Measurements from ENCODE around the gene HEATR1. TPM values are rescaled to one million over a fixed set of nuclear protein-coding genes. Genes with fewer than 3 reads are reported as not detected.
A peak's percentile ranks its signal among the peaks of the same experiment; 100 is the strongest.

HEATR1 gene
- 23.6 TPM for total RNA-seq
- long read RNA-seq, full-length matches to known transcripts = 1 of 12 reads
- long read RNA-seq, partial matches to known transcripts = 10 of 12 reads
- long read RNA-seq, other reads (novel, unspliced or antisense) = 1 of 12 reads

GRCh38 chr1:236603991-236604904, at the start of gene HEATR1:
Gene HEATR1, minus strand, starts transcription at chr1:236604516. Its CDS starts 421 bp downstream, at chr1:236604095.
- Histone ChIP-seq H3K4me1 (peaks cover 8% of the 10 kb centered on the region), H3K9me3 (no peaks in the 10 kb centered on the region), H3K27ac (peak within 1 kb of the TSS; percentile 79), H3K36me3 (peaks cover 12% of the 10 kb centered on the region), H3K4me3 (peak within 1 kb of the TSS; percentile 93), H3K27me3 (no peaks in the 10 kb centered on the region)
- ATAC-seq (peak; percentile 100), DNase-seq (peak; percentile 95)
- TF ChIP-seq CTCF (IDR thresholded peaks at IDR 0.05) = no peak
- intact Hi-C loops (cut with DNase I) = no loop called here

- H3K4me3 ChIP-seq = no peak overlapping the region
- no peak for TF ChIP-seq CTCF (IDR thresholded peaks at IDR 0.05)
- no peaks in the 10 kb centered on the region for H3K9me3 ChIP-seq
- no peaks in the 10 kb centered on the region for H3K4me1 ChIP-seq
- H3K27me3 ChIP-seq = no peaks in the 10 kb centered on the region
- intact Hi-C loops (cut with DNase I) = no loop called here
- DNase-seq = no peak
- no peak overlapping the region for H3K27ac ChIP-seq
- no peak for ATAC-seq
- H3K36me3 ChIP-seq = no peaks in the 10 kb centered on the region
Observed at GRCh38 chr1:236645016-236645680, 40.8 kb upstream of the HEATR1 start.

GRCh38 chr1:236642763-236643162, 38.4 kb upstream of the HEATR1 start:
- ATAC-seq = no peak
- no peak for TF ChIP-seq CTCF (IDR thresholded peaks at IDR 0.05)

GRCh38 chr1:236639686-236640085, 35.4 kb upstream of the HEATR1 start:
- Histone ChIP-seq H3K36me3 (no peaks in the 10 kb centered on the region), H3K4me1 (no peaks in the 10 kb centered on the region), H3K27ac (no peak overlapping the region), H3K9me3 (no peaks in the 10 kb centered on the region), H3K4me3 (no peak overlapping the region), H3K27me3 (no peaks in the 10 kb centered on the region)
- no peak for DNase-seq
- intact Hi-C loops (cut with DNase I) = no loop called here
- no peak for ATAC-seq
- TF ChIP-seq CTCF (IDR thresholded peaks at IDR 0.05) = no peak

More at GRCh38 chr1:236642763-236643162, 38.4 kb upstream of the HEATR1 start:
- Histone ChIP-seq H3K27ac (no peak overlapping the region), H3K4me1 (no peaks in the 10 kb centered on the region), H3K27me3 (no peaks in the 10 kb centered on the region), H3K36me3 (no peaks in the 10 kb centered on the region), H3K9me3 (no peaks in the 10 kb centered on the region), H3K4me3 (no peak overlapping the region)
- no peak for DNase-seq
- intact Hi-C loops (cut with DNase I) = no loop called here

- H3K4me1 ChIP-seq = no peaks in the 10 kb centered on the region
- DNase-seq (no peak), ATAC-seq (no peak)
- H3K27me3 ChIP-seq = no peaks in the 10 kb centered on the region
- H3K27ac ChIP-seq = no peak overlapping the region
- H3K9me3 ChIP-seq = no peaks in the 10 kb centered on the region
- no peak for TF ChIP-seq CTCF (IDR thresholded peaks at IDR 0.05)
- H3K4me3 ChIP-seq = no peak overlapping the region
- intact Hi-C loops (cut with DNase I) = no loop called here
- no peaks in the 10 kb centered on the region for H3K36me3 ChIP-seq
Observed at GRCh38 chr1:236638945-236639344, 34.6 kb upstream of the HEATR1 start.

All from upper lobe of right lung (tissue), 1 donor.